CD4-positive, alpha-beta T cell treated with Interleukin-21 for 1 hour (primary cell): Measurements from ENCODE around the gene DENND4C.

Experiments
- DNase-seq: peaks from one replicate; pipeline ENCODE4 v3.0.0-alpha.2; 2020

DENND4C gene

GRCh38 chr9:19420877-19421276, 190.4 kb downstream of the DENND4C start:
- no peak for DNase-seq
